ENCODE results near the gene PACSIN2. TPM values are rescaled to one million over a fixed set of nuclear protein-coding genes. Genes with fewer than 3 reads are reported as not detected.
A peak's percentile ranks its signal among the peaks of the same experiment; 100 is the strongest.

PACSIN2 gene
- total and polyA plus RNA-seq, 5 donors from 2014 or later = 27.5 to 60.8 (median 34.9) TPM

GRCh38 chr22:42856865-42857704 lies 157.9 kb downstream of the PACSIN2 start, which contains the start of gene ARFGAP3:
ARFGAP3 (minus strand) TSS chr22:42857273; CDS start chr22:42857182, 91 bp downstream.
- H3K4me3 Mint-ChIP-seq = peak within 1 kb of the TSS; percentile 90 to 94 (median 92)
- Histone ChIP-seq H3K4me3 (ENCODE audit: low read depth, low read length) (peak within 1 kb of the TSS; percentile 74), H3K27me3 (ENCODE audit: control insufficient read depth, insufficient read depth, low read length) (no peaks in the 10 kb centered on the region), H3K36me3 (ENCODE audit: control insufficient read depth, insufficient read depth, low read length) (no peaks in the 10 kb centered on the region), H3K9me3 (ENCODE audit: control insufficient read depth in 2 of 2, low read length in 2 of 2) (no peaks in the 10 kb centered on the region), H3K27ac (ENCODE audit: insufficient read depth, low read length, poor library complexity, severe bottlenecking) (peak within 1 kb of the TSS; percentile 90), H3K4me1 (ENCODE audit: control insufficient read depth, insufficient read depth, low read length, poor library complexity, severe bottlenecking) (peaks cover 19% of the 10 kb centered on the region)
- H3K4me1 Mint-ChIP-seq = peaks cover 0 to 24% (median 5%) of the 10 kb centered on the region in 4 donors
- DNase-seq = peak; percentile 88 to 96 (median 93)
- ATAC-seq (ENCODE audit: low read depth in 2 of 2) = peak; percentile 90 to 92
- no peaks in the 10 kb centered on the region for H3K9me3 Mint-ChIP-seq
- no peaks in the 10 kb centered on the region for H3K36me3 Mint-ChIP-seq
- H3K27me3 Mint-ChIP-seq = no peaks in the 10 kb centered on the region
- peak within 1 kb of the TSS; percentile 69 to 94 (median 93) for H3K27ac Mint-ChIP-seq

- H3K27me3 Mint-ChIP-seq = no peaks in the 10 kb centered on the region
- H3K27ac Mint-ChIP-seq = peak overlapping the region; percentile 69 to 94 (median 93)
- Histone ChIP-seq H3K36me3 (ENCODE audit: control insufficient read depth, insufficient read depth, low read length) (no peaks in the 10 kb centered on the region), H3K27ac (ENCODE audit: insufficient read depth, low read length, poor library complexity, severe bottlenecking) (peak overlapping the region; percentile 90), H3K4me3 (ENCODE audit: low read depth, low read length) (peak overlapping the region; percentile 74), H3K27me3 (ENCODE audit: control insufficient read depth, insufficient read depth, low read length) (no peaks in the 10 kb centered on the region), H3K9me3 (ENCODE audit: control insufficient read depth in 2 of 2, low read length in 2 of 2) (no peaks in the 10 kb centered on the region), H3K4me1 (ENCODE audit: control insufficient read depth, insufficient read depth, low read length, poor library complexity, severe bottlenecking) (peaks cover 19% of the 10 kb centered on the region)
- peaks cover 0 to 27% (median 5%) of the 10 kb centered on the region in 4 donors for H3K4me1 Mint-ChIP-seq
- no peaks in the 10 kb centered on the region for H3K36me3 Mint-ChIP-seq
- ATAC-seq (ENCODE audit: low read depth in 2 of 2) (peak; percentile 29 to 32), DNase-seq (peak; percentile 37 to 70 (median 64))
- H3K4me3 Mint-ChIP-seq = peak overlapping the region; percentile 90 to 94 (median 92)
- no peaks in the 10 kb centered on the region for H3K9me3 Mint-ChIP-seq
Observed at GRCh38 chr22:42856179-42856864, 158.6 kb downstream of the PACSIN2 start.

GRCh38 chr22:42855721-42856120 lies 159.2 kb downstream of the PACSIN2 start:
- Mint-ChIP-seq H3K4me1 (peaks cover 0 to 27% (median 5%) of the 10 kb centered on the region in 4 donors), H3K27me3 (no peaks in the 10 kb centered on the region), H3K36me3 (no peaks in the 10 kb centered on the region), H3K4me3 (peak overlapping the region; percentile 90 to 94 (median 92)), H3K27ac (peak overlapping the region in 2 of 3 donors; percentile 93 to 94), H3K9me3 (no peaks in the 10 kb centered on the region)
- Histone ChIP-seq H3K36me3 (ENCODE audit: control insufficient read depth, insufficient read depth, low read length) (peaks cover 2% of the 10 kb centered on the region), H3K27ac (ENCODE audit: insufficient read depth, low read length, poor library complexity, severe bottlenecking) (peak overlapping the region; percentile 90), H3K4me1 (ENCODE audit: control insufficient read depth, insufficient read depth, low read length, poor library complexity, severe bottlenecking) (peaks cover 19% of the 10 kb centered on the region), H3K4me3 (ENCODE audit: low read depth, low read length) (peak overlapping the region; percentile 74), H3K27me3 (ENCODE audit: control insufficient read depth, insufficient read depth, low read length) (no peaks in the 10 kb centered on the region), H3K9me3 (ENCODE audit: control insufficient read depth in 2 of 2, low read length in 2 of 2) (no peaks in the 10 kb centered on the region)
- ATAC-seq (ENCODE audit: low read depth in 2 of 2) (no peak), DNase-seq (no peak)

DNA sequence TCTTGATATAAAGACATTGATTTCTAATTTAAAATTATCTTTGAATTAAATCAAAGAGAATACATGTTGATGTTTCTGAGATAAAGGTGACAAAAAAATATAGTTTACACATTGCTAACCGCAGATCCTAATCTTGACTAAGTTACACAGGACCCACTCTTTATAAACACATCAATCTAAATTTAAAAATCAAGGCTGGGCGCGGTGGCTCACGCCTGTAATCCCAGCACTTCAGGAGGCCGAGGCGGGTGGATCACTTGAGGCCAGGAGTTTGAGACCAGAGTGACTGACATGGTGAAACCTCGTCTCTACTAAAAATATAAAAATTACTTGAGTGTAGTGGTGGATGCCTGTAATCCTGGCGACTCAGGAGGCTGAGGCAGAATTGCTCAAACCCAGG lies 159.7 kb downstream of the PACSIN2 start:
- Histone ChIP-seq H3K27me3 (ENCODE audit: control insufficient read depth, insufficient read depth, low read length) (no peaks in the 10 kb centered on the region), H3K9me3 (ENCODE audit: control insufficient read depth in 2 of 2, low read length in 2 of 2) (no peaks in the 10 kb centered on the region), H3K4me1 (ENCODE audit: control insufficient read depth, insufficient read depth, low read length, poor library complexity, severe bottlenecking) (peaks cover 19% of the 10 kb centered on the region), H3K27ac (ENCODE audit: insufficient read depth, low read length, poor library complexity, severe bottlenecking) (no peak overlapping the region), H3K4me3 (ENCODE audit: low read depth, low read length) (no peak overlapping the region), H3K36me3 (ENCODE audit: control insufficient read depth, insufficient read depth, low read length) (peaks cover 2% of the 10 kb centered on the region)
- no peak for DNase-seq
- ATAC-seq (ENCODE audit: low read depth in 2 of 2) = no peak
- Mint-ChIP-seq H3K9me3 (no peaks in the 10 kb centered on the region), H3K27ac (peak overlapping the region in 1 of 3 donors; percentile 93), H3K27me3 (no peaks in the 10 kb centered on the region), H3K36me3 (no peaks in the 10 kb centered on the region), H3K4me1 (peaks cover 0 to 28% (median 6%) of the 10 kb centered on the region in 4 donors), H3K4me3 (peak overlapping the region; percentile 69 to 81 (median 74))

- Mint-ChIP-seq H3K4me1 (peaks cover 0 to 20% (median 11%) of the 10 kb centered on the region in 4 donors), H3K9me3 (no peaks in the 10 kb centered on the region), H3K27me3 (no peaks in the 10 kb centered on the region), H3K4me3 (no peak overlapping the region), H3K36me3 (peaks cover 15% of the 10 kb centered on the region), H3K27ac (no peak overlapping the region)
- no peak overlapping the region for H3K4me3 ChIP-seq (ENCODE audit: low read depth, low read length)
- H3K4me1 ChIP-seq (ENCODE audit: control insufficient read depth, insufficient read depth, low read length, poor library complexity, severe bottlenecking) = no peaks in the 10 kb centered on the region
- no peaks in the 10 kb centered on the region for H3K27me3 ChIP-seq (ENCODE audit: control insufficient read depth, insufficient read depth, low read length)
- H3K27ac ChIP-seq (ENCODE audit: insufficient read depth, low read length, poor library complexity, severe bottlenecking) = no peak overlapping the region
- H3K9me3 ChIP-seq (ENCODE audit: control insufficient read depth in 2 of 2, low read length in 2 of 2) = no peaks in the 10 kb centered on the region
- DNase-seq (no peak), ATAC-seq (ENCODE audit: low read depth in 2 of 2) (no peak)
- H3K36me3 ChIP-seq (ENCODE audit: control insufficient read depth, insufficient read depth, low read length) = peaks cover 28% of the 10 kb centered on the region
Observed at GRCh38 chr22:42848941-42849550, 165.9 kb downstream of the PACSIN2 start.

GRCh38 chr22:42847110-42847509 lies 167.8 kb downstream of the PACSIN2 start:
- Histone ChIP-seq H3K27ac (ENCODE audit: insufficient read depth, low read length, poor library complexity, severe bottlenecking) (no peak overlapping the region), H3K9me3 (ENCODE audit: control insufficient read depth in 2 of 2, low read length in 2 of 2) (no peaks in the 10 kb centered on the region), H3K4me1 (ENCODE audit: control insufficient read depth, insufficient read depth, low read length, poor library complexity, severe bottlenecking) (no peaks in the 10 kb centered on the region), H3K36me3 (ENCODE audit: control insufficient read depth, insufficient read depth, low read length) (peaks cover 28% of the 10 kb centered on the region), H3K27me3 (ENCODE audit: control insufficient read depth, insufficient read depth, low read length) (no peaks in the 10 kb centered on the region), H3K4me3 (ENCODE audit: low read depth, low read length) (no peak overlapping the region)
- peaks cover 28% of the 10 kb centered on the region for H3K36me3 Mint-ChIP-seq
- H3K9me3 Mint-ChIP-seq = no peaks in the 10 kb centered on the region
- ATAC-seq (ENCODE audit: low read depth in 2 of 2) (no peak), DNase-seq (no peak)
- H3K27ac Mint-ChIP-seq = no peak overlapping the region
- no peak overlapping the region for H3K4me3 Mint-ChIP-seq
- no peaks in the 10 kb centered on the region for H3K27me3 Mint-ChIP-seq
- peaks cover 0 to 30% (median 19%) of the 10 kb centered on the region in 4 donors for H3K4me1 Mint-ChIP-seq

DNA sequence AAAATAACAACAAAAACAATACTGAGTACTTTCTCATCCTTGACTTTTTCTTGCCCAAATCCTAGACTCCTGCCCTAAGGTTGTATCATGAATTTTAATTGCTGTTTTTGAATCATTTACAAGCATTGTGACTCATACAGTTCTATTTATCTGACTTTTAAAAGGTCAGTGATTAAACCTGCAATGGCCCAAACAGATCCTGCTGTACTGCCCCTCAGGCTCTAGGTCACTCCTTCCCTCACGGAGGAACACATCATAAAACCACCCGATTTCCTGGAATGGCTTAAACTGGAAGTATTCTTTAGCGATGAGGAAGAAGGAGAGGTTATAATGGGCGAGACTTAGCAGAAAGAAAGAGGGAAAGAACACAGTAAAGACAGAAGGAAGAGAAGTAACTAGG lies 170.2 kb downstream of the PACSIN2 start:
- peaks cover 4% of the 10 kb centered on the region for H3K4me1 ChIP-seq (ENCODE audit: control insufficient read depth, insufficient read depth, low read length, poor library complexity, severe bottlenecking)
- no peaks in the 10 kb centered on the region for H3K9me3 ChIP-seq (ENCODE audit: control insufficient read depth in 2 of 2, low read length in 2 of 2)
- no peak overlapping the region for H3K27ac ChIP-seq (ENCODE audit: insufficient read depth, low read length, poor library complexity, severe bottlenecking)
- no peak overlapping the region for H3K4me3 ChIP-seq (ENCODE audit: low read depth, low read length)
- Mint-ChIP-seq H3K4me3 (no peak overlapping the region), H3K36me3 (peaks cover 43% of the 10 kb centered on the region), H3K4me1 (peaks cover 9 to 41% (median 24%) of the 10 kb centered on the region in 4 donors), H3K9me3 (no peaks in the 10 kb centered on the region), H3K27me3 (no peaks in the 10 kb centered on the region), H3K27ac (no peak overlapping the region)
- H3K36me3 ChIP-seq (ENCODE audit: control insufficient read depth, insufficient read depth, low read length) = peaks cover 34% of the 10 kb centered on the region
- ATAC-seq (ENCODE audit: low read depth in 2 of 2) = no peak
- DNase-seq = no peak
- H3K27me3 ChIP-seq (ENCODE audit: control insufficient read depth, insufficient read depth, low read length) = no peaks in the 10 kb centered on the region
